ENCODE data around the gene PSMG1.

The PSMG1 gene

GRCh38 chr21:39186676-39187075, 3.4 kb upstream of the PSMG1 start:
- DNase-seq (ENCODE audit: extremely low read depth, insufficient read length) = no peak
- no peak for TF ChIP-seq CTCF (IDR thresholded peaks at IDR 0.05; ENCODE audit: insufficient read depth, low read length, poor library complexity, severe bottlenecking)
- no peak overlapping the region; the same call in 1 of the 2 replicates for H3K4me3 ChIP-seq (replicated peaks; ENCODE audit: low read depth, low read length)

GRCh38 chr21:39185157-39185556, 1.9 kb upstream of the PSMG1 start:
- no peak for TF ChIP-seq CTCF (IDR thresholded peaks at IDR 0.05; ENCODE audit: insufficient read depth, low read length, poor library complexity, severe bottlenecking)
- DNase-seq (ENCODE audit: extremely low read depth, insufficient read length) = no peak
- H3K36me3 ChIP-seq (ENCODE audit: control insufficient read depth, insufficient read depth, low read length) = no peaks in the 10 kb centered on the region
- no peak overlapping the region for H3K4me3 ChIP-seq (replicated peaks; ENCODE audit: low read depth, low read length)
- no peaks in the 10 kb centered on the region for H3K27me3 ChIP-seq (replicated peaks; ENCODE audit: control insufficient read depth, insufficient read depth, low read length)

More at GRCh38 chr21:39186676-39187075, 3.4 kb upstream of the PSMG1 start:
- no peaks in the 10 kb centered on the region for H3K36me3 ChIP-seq (ENCODE audit: control insufficient read depth, insufficient read depth, low read length)
- no peaks in the 10 kb centered on the region for H3K27me3 ChIP-seq (replicated peaks; ENCODE audit: control insufficient read depth, insufficient read depth, low read length)

- no peaks in the 10 kb centered on the region; the same call in 1 of the 2 replicates for H3K36me3 ChIP-seq (ENCODE audit: control insufficient read depth, insufficient read depth, low read length)
- no peaks in the 10 kb centered on the region for H3K27me3 ChIP-seq (replicated peaks; ENCODE audit: control insufficient read depth, insufficient read depth, low read length)
- TF ChIP-seq CTCF (IDR thresholded peaks at IDR 0.05; ENCODE audit: insufficient read depth, low read length, poor library complexity, severe bottlenecking) = no peak
- no peak for DNase-seq (ENCODE audit: extremely low read depth, insufficient read length)
- H3K4me3 ChIP-seq (replicated peaks; ENCODE audit: low read depth, low read length) = peak overlapping the region; percentile 99
Measured at GRCh38 chr21:39184050-39184980, 1.1 kb upstream of the PSMG1 start.

- no peak for DNase-seq (ENCODE audit: extremely low read depth, insufficient read length)
- Histone ChIP-seq H3K36me3 (ENCODE audit: control insufficient read depth, insufficient read depth, low read length) (peaks cover 7% of the 10 kb centered on the region), H3K27me3 (replicated peaks; ENCODE audit: control insufficient read depth, insufficient read depth, low read length) (no peaks in the 10 kb centered on the region), H3K4me3 (replicated peaks; ENCODE audit: low read depth, low read length) (peak overlapping the region; percentile 99)
- TF ChIP-seq CTCF (IDR thresholded peaks at IDR 0.05; ENCODE audit: insufficient read depth, low read length, poor library complexity, severe bottlenecking) = no peak
Measured at GRCh38 chr21:39182484-39183271, 573 bp downstream of the PSMG1 start.

- H3K4me3 ChIP-seq (replicated peaks; ENCODE audit: low read depth, low read length) = peak overlapping the region; percentile 99
- peaks cover 7% of the 10 kb centered on the region for H3K36me3 ChIP-seq (ENCODE audit: control insufficient read depth, insufficient read depth, low read length)
- no peaks in the 10 kb centered on the region for H3K27me3 ChIP-seq (replicated peaks; ENCODE audit: control insufficient read depth, insufficient read depth, low read length)
- no peak for TF ChIP-seq CTCF (IDR thresholded peaks at IDR 0.05; ENCODE audit: insufficient read depth, low read length, poor library complexity, severe bottlenecking)
- DNase-seq (ENCODE audit: extremely low read depth, insufficient read length) = no peak
Measured at GRCh38 chr21:39182016-39182415, 1.2 kb downstream of the PSMG1 start.

Measured in GM06990 (cell line).